GM12878 (cell line): ENCODE results near the gene C9orf57. TPM values are rescaled to one million over a fixed set of nuclear protein-coding genes. Genes with fewer than 3 reads are reported as not detected.

Source experiments
- ATAC-seq: fragments of 200-7000 bp; cut with Tn5 transposase; 3 replicates; pipeline ENCODE4 v1.9.1; 2020; ENCODE audit warnings: mild to moderate bottlenecking, moderate library complexity
- BruUV-seq: library from RNA; stranded (reverse); fragments of 400-500 nt; replicated peaks from 2 replicates; lab custom pipeline; 2021; lab: Mats Ljungman, UMichigan
- CTCF ChIA-PET: fragments of 300-600 bp; sonication (Branson Sonifier 250); formaldehyde crosslinking; extraction: SDS; loops from one replicate; lab custom pipeline; 2021; ENCODE audit warnings: inconsistent platforms; lab: Yijun Ruan, JAX
- POLR2A ChIA-PET: fragments of 350-600 bp; formaldehyde crosslinking; extraction: SDS; loops from one replicate; lab custom pipeline; 2021; ENCODE audit warnings: inconsistent platforms; lab: Charles Lee
- RAD21 ChIA-PET: fragments of 300-600 bp; sonication (Branson Sonifier 250); formaldehyde crosslinking; loops from one replicate; lab custom pipeline; 2023; ENCODE audit warnings: antibody characterized with exemption; ENCODE audit not compliant: unreplicated experiment; lab: Charles Lee
- SMC1A ChIA-PET: fragments of 300-600 bp; sonication (Branson Sonifier 250); formaldehyde crosslinking; loops from one replicate; lab custom pipeline; 2023; ENCODE audit not compliant: unreplicated experiment, uncharacterized antibody; lab: Charles Lee
- DNase-seq: peaks from one replicate; pipeline ENCODE4 v3.0.0-alpha.2; 2011; ENCODE audit warnings: low read depth, low spot score
- FAIRE-seq: peaks from 3 replicates; lab custom pipeline; 2011; peaks lifted over from hg19 to GRCh38; lab: Jason Lieb, UNC
- H2AFZ ChIP-seq: 2 replicates; pipeline ENCODE4 v1.6.0; 2011; ENCODE audit warnings: low read depth, low read length, control low read depth; ENCODE audit not compliant: control insufficient read depth
- H3K27ac ChIP-seq: 2 replicates; pipeline ENCODE4 v1.5.1; 2011; ENCODE audit warnings: control low read depth; ENCODE audit not compliant: control insufficient read depth, insufficient read depth
- H3K27me3 ChIP-seq, 2 experiments: replicated peaks in 1 of 2; 2 replicates each; pipeline versions ENCODE4 v1.6.0 to v1.6.1; 2011; ENCODE audit warnings: low read length in 1 of 2; ENCODE audit not compliant: control insufficient read depth in 2 of 2, insufficient read depth in 2 of 2
- H3K36me3 ChIP-seq, 2 experiments: 2 replicates each; pipeline ENCODE4 v1.5.1; 2011; ENCODE audit warnings: low read length in 1 of 2; ENCODE audit not compliant: control insufficient read depth in 2 of 2, insufficient read depth in 2 of 2
- H3K4me1 ChIP-seq: 2 replicates; pipeline ENCODE4 v1.6.1; 2011; ENCODE audit warnings: mild to moderate bottlenecking, low read length, moderate library complexity, mixed read lengths; ENCODE audit not compliant: control insufficient read depth, insufficient read depth
- H3K4me2 ChIP-seq: 2 replicates; pipeline ENCODE4 v1.6.0; 2011; ENCODE audit warnings: control low read depth; ENCODE audit not compliant: control insufficient read depth, insufficient read depth
- H3K4me3 ChIP-seq: fragments of 200-600 bp; sonication (generic); 2 replicates; pipeline ENCODE4 v1.5.1; 2016
- H3K79me2 ChIP-seq: 2 replicates; pipeline ENCODE4 v1.6.0; 2011; ENCODE audit warnings: low read length; ENCODE audit not compliant: control insufficient read depth, insufficient read depth
- H3K9ac ChIP-seq: 2 replicates; pipeline ENCODE4 v1.8.0; 2011; ENCODE audit warnings: low read length, control low read depth, mixed read lengths; ENCODE audit not compliant: control insufficient read depth, insufficient read depth
- H3K9me3 ChIP-seq: replicated peaks from 3 replicates; pipeline ENCODE4 v1.5.1; 2011; ENCODE audit warnings: mild to moderate bottlenecking, low read length; ENCODE audit not compliant: control insufficient read depth, insufficient read depth
- H4K20me1 ChIP-seq: 2 replicates; pipeline ENCODE4 v1.6.0; 2011; ENCODE audit not compliant: control insufficient read depth, insufficient read depth
- BRCA1 ChIP-seq: IDR thresholded peaks from 2 replicates; pipeline ENCODE4 v1.6.1; 2011; ENCODE audit warnings: low read depth, low read length, improper control_type of control experiment
- CTCF ChIP-seq, 3 experiments: IDR thresholded peaks in 2 of 3; conservative IDR thresholded peaks in 1 of 3; 2 replicates each; pipeline ENCODE4 v1.5.1; 2011; ENCODE audit warnings: low read depth in 3 of 3, low read length in 3 of 3, mild to moderate bottlenecking in 3 of 3, control low read depth in 2 of 3, moderate library complexity in 2 of 3, inconsistent platforms in 1 of 3, mixed read lengths in 1 of 3; ENCODE audit not compliant: control insufficient read depth in 2 of 3, insufficient read depth in 1 of 3; ENCODE audit errors: extremely low read depth in 1 of 3
- CUX1 ChIP-seq: IDR thresholded peaks from 2 replicates; pipeline ENCODE4 v1.6.1; 2012; ENCODE audit warnings: improper control_type of control experiment, low read depth, low read length; ENCODE audit not compliant: insufficient replicate concordance
- ELK1 ChIP-seq: IDR thresholded peaks from 2 replicates; pipeline ENCODE4 v1.6.1; 2012; ENCODE audit warnings: low read depth, low read length, improper control_type of control experiment
- IRF5 ChIP-seq: fragments of 450-650 bp; IDR thresholded peaks from 2 replicates; pipeline ENCODE4 v1.6.1; 2017; ENCODE audit warnings: borderline replicate concordance
- PAX8 ChIP-seq: fragments of 450-650 bp; IDR thresholded peaks from 2 replicates; pipeline ENCODE4 v1.6.1; 2017; ENCODE audit warnings: mild to moderate bottlenecking, moderate library complexity
- YBX1 ChIP-seq: fragments of 450-650 bp; IDR thresholded peaks from 2 replicates; pipeline ENCODE4 v1.6.1; 2016; ENCODE audit warnings: antibody characterized with exemption
- ZBTB33 ChIP-seq: fragments of 450-650 bp; IDR thresholded peaks from 2 replicates; pipeline ENCODE4 v1.6.1; 2017; ENCODE audit warnings: mild to moderate bottlenecking
- WGBS: methylation state at CpG from one replicate; pipeline ENCODE4 v1.1.6; 2016; ENCODE audit warnings: low lambda C conversion rate; ENCODE audit not compliant: insufficient replicate concordance, insufficient coverage; ENCODE audit errors: missing lambda C conversion rate; 5-methylcytosine and 5-hydroxymethylcytosine counted together
- in situ Hi-C: fragments of 300-500 bp; cut with MboI; formaldehyde crosslinking; loops from 9 replicates; pipeline ENCODE4 v1.14.3; 2018; ENCODE audit warnings: mixed read lengths
- intact Hi-C: fragments of 100-400 bp; cut with micrococcal nuclease; formaldehyde crosslinking; loops from one replicate; pipeline ENCODE4 v1.14.2; 2022; ENCODE audit not compliant: unreplicated experiment
- polyA plus RNA-seq, 11 experiments: library from polyadenylated mRNA; depleted of rRNA in 4 of 11; unstranded in 6 of 11; stranded (reverse) in 5 of 11; fragments of >200 nt; fragmentation: Nextera tagmentation in 4 of 11; fragmentation: Illumina TruSeq in 1 of 11; extraction: Ambion mirVana in 4 of 11; extraction: Trizol in 1 of 11; gene quantifications; 1 replicate in 1 of 11; 2 replicates in 10 of 11; pipeline versions ENCODE4 v1.2.1 to v1.2.3, GENCODE V29; 2011 to 2016; ENCODE audit warnings: inconsistent platforms in 2 of 11, missing spikeins in 2 of 11, low read depth in 1 of 11
- total RNA-seq, 4 experiments: library from RNA; depleted of rRNA in 3 of 4; stranded (reverse); fragments of >200 nt in 3 of 4; fragmentation: Illumina TruSeq in 1 of 4; extraction: Trizol in 1 of 4; gene quantifications; 2 replicates each; pipeline versions ENCODE4 v1.2.1 to v1.2.3, GENCODE V29; 2013 to 2021
- TF ChIP-seq, protein P1 (sequence below): fragments of 450-650 bp; IDR thresholded peaks from 2 replicates; pipeline ENCODE4 v1.6.1; 2017; ENCODE audit warnings: low read depth, mild to moderate bottlenecking, moderate library complexity

Gene C9orf57
- total and polyA plus RNA-seq, 10 of the 15 experiments (the other 5 are each of a cell fraction or from before 2014, with no cell fraction given), result 0.06 to 0.27 TPM; not detected in 8

GRCh38 chr9:72023596-72023995, 36.8 kb downstream of the C9orf57 start:
- DNase-seq (no peak), ATAC-seq (no peak), FAIRE-seq (no peak)
- POLR2A ChIA-PET, result no interaction called here
- no peak overlapping the region for H2AFZ ChIP-seq
- H3K9me3 ChIP-seq, result no peaks in the 10 kb centered on the region
- H3K79me2 ChIP-seq, result no peaks in the 10 kb centered on the region
- SMC1A ChIA-PET, result interaction anchor here (0.7 to 7.1 kb wide), 6 partner anchors 15 to 217 kb away, joined by 3 to 93 read pairs (median 5); no protein-coding TSS in a partner anchor
- CTCF ChIA-PET, result interaction anchor here (0.7 to 7.6 kb wide), 15 partner anchors 10 to 619 kb away, joined by 3 to 213 read pairs (median 7); no protein-coding TSS in a partner anchor
- no peaks in the 10 kb centered on the region for H3K36me3 ChIP-seq
- no peak overlapping the region for H3K9ac ChIP-seq
- RAD21 ChIA-PET, result interaction anchor here (1.7 to 4.5 kb wide), 2 partner anchors 217 to 418 kb away, joined by 4 to 85 read pairs; no protein-coding TSS in a partner anchor
- intact Hi-C loops (no loop called here), in situ Hi-C loops (loop anchor here (25.0 kb wide), 1 partner anchor 736 kb away; no protein-coding TSS in a partner anchor)
- no TSS peak for BruUV-seq
- H4K20me1 ChIP-seq, result no peaks in the 10 kb centered on the region
- no peaks in the 10 kb centered on the region for H3K27me3 ChIP-seq
- H3K4me2 ChIP-seq, result no peak overlapping the region
- WGBS, result 66% methylated on average over 3 of the region's 4 CpGs
- H3K4me1 ChIP-seq, result no peaks in the 10 kb centered on the region
- no peak overlapping the region for H3K27ac ChIP-seq
- no peak overlapping the region for H3K4me3 ChIP-seq
- no peak for TF ChIP-seq CUX1
- TF ChIP-seq PAX8, result no peak
- TF ChIP-seq ELK1, result no peak
- no peak for TF ChIP-seq BRCA1
- TF ChIP-seq ZBTB33, result no peak
- TF ChIP-seq, protein P1, sequence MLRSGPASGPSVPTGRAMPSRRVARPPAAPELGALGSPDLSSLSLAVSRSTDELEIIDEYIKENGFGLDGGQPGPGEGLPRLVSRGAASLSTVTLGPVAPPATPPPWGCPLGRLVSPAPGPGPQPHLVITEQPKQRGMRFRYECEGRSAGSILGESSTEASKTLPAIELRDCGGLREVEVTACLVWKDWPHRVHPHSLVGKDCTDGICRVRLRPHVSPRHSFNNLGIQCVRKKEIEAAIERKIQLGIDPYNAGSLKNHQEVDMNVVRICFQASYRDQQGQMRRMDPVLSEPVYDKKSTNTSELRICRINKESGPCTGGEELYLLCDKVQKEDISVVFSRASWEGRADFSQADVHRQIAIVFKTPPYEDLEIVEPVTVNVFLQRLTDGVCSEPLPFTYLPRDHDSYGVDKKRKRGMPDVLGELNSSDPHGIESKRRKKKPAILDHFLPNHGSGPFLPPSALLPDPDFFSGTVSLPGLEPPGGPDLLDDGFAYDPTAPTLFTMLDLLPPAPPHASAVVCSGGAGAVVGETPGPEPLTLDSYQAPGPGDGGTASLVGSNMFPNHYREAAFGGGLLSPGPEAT, result no peak
- no peak for TF ChIP-seq IRF5
- TF ChIP-seq YBX1, result no peak
- TF ChIP-seq CTCF (IDR thresholded peaks at IDR 0.05 in 2 of 3, conservative IDR thresholded peaks at IDR 0.05 in 1 of 3; ENCODE audit: control insufficient read depth in 2 of 3, extremely low read depth in 1 of 3, insufficient read depth in 1 of 3, low read depth in 3 of 3, low read length in 3 of 3), result no peak
